DMS 273 (cell line): ENCODE results near the gene AKAP8L.

Source experiments
- DNase-seq: peaks from one replicate; lab custom pipeline; 2025; ENCODE audit not compliant: unreplicated experiment; lab: John Stamatoyannopoulos, UW

AKAP8L gene

DNA sequence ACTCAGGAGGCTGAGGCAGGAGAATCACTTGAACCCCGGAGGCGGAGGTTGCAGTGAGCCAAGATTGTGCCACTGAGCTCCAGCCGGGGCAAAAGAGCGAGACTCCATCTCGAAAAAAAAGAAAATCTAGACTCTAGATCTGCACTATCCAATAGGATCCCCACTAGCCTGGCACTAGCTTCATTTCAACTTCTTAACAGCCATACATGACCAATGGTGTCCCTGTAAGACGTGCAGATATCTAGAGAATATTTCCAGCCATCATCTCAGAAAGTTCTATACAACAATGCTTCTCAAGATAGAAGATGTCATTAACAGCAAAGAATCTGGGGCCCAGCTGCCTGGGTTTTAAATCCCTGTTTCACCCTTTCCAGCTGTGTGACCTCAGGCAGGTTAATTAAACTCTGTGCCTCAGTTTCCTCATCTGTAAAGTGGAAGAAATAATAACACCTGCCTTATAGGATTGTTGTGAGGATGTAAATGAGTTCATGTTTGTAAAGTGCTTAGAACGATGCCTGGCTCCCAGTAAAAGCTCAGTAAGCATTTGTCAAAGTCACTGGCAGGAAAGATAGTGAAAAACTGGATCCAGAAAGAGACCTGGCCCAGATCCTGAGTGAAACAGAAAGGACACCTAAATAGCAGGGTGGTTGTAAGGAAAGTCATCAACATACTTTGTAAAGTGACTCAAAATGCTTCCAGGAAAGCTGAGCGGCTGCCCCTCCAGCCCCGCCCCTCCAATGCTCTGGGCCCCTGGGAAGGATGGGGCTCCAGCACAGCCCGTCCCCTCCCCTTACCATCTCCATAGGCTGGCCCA, 17.4 kb upstream of the AKAP8L start:
- DNase-seq, result no peak

DNA sequence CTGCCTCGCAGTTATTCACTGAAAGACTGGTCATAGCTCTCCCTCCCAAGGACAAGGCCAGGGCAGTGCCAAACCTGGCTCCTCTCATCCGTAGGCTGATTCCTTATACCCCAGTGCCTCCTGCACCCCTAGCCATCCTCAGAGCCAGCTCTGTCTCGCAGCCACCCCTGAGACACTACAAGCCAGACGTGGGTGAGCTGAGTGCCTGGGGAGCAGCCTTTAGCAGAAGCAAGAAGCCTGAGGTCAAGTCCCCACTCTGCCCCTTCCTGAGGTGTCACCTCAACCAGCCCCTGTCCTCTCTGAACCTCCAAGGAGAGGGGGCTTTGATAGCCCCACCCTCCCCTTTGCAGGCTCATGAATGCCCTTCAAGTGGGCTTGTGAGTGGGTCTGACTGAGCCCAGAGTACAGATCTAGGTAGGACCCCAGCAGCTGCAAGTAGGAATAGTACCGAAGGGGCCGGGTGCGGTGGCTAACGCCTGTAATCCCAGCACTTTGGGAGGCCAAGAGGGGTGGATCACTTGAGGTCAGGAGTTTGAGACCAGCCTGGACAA, 14.8 kb upstream of the AKAP8L start:
- no peak for DNase-seq

DNA sequence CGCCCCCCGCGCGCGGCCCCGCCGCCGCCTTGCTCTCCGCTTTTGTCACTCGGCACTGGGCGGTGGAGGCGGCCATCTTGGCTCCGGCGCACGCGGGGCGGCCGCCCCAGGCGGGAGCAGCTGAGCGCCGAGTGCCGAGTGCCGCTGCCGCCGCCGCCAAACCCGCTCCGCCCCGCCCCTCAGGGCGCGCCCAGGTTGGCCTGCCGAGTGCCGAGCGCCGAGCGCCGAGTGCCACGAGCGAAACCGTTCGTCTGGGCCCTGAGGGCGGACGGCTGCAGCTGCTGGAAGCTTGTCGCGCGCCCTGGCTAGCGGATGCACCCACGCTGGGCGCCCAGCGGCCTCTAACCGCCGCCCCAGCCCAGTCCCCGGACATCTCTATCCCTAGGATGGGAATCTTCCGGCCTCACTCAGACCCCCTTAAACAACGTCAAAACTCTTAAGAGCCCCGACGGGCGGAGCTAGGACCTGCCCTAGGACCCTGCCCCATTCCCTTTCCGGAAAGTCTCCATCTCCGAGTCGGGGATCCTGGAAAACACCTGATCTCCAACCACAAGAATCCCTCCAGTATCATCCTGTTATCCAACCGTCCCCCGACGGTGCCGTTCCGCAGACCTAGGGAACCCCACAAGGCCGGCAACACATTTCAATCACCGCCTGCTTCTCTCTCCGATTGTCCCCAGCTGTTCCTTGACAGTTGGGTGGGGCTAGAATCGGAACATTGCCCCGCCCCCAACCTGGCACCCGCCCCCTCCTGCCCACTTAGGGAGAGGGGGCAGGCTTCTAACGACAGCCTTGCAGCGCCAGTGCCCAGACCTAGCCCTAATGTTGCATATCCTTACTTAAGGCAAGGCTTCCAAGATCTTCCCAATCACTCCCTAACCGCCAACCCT, 14.1 kb upstream of the AKAP8L start:
- DNase-seq, result peak; percentile 97

DNA sequence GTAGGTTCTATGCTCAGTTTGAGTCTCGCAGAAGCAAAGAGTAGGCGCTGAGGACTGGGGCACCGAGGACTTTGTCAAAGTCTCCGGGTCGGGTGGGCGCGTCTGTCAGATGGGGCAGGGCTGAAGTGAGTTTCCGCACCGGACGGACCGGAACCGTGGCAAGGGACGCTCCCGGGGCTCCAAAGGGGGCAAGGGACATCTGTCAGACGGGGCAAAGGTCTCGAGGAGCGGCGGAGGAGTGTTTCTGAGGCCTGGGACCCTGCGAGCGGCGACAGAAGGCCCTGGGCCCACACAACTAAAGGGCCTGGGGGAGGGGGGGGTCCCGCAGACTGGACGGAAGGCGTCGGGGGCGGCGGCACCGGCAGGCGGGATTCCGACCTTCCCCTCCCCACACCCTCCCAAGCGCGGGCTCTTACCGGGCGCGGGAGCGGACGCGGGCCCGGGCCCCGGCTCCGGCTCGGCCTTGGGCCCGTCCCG, 13.3 kb upstream of the AKAP8L start:
- peak; percentile 46 for DNase-seq

DNA sequence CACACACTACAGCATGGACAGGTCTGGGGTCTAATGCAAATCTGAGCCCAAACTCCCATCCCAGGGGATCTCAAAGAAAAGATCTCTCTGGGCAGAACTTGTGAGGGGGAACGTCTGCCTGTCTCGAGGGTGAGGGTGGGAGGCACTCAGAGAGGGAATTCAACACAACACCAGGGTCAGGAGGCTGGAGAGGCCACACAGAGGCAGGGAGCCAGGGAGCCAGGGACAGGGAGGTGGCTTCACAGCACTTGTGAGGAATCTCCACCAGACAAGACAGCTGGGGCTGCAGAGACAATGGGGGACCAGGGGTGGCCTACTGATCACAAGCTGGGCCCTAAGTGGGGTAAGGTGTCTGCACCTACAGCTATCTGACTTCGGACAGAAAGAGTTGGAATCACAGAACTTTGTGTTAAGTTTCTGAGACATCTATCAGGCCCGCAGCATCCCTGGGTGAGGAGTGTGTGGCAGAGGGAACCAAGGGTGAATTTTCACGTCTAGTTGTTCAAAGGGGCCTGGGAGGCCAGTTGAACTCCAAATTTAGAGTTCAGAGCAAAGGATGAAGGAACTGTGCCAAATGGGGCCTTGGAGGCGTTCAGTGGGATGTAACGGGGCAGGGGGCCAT, 12.7 kb upstream of the AKAP8L start:
- no peak for DNase-seq

DNA sequence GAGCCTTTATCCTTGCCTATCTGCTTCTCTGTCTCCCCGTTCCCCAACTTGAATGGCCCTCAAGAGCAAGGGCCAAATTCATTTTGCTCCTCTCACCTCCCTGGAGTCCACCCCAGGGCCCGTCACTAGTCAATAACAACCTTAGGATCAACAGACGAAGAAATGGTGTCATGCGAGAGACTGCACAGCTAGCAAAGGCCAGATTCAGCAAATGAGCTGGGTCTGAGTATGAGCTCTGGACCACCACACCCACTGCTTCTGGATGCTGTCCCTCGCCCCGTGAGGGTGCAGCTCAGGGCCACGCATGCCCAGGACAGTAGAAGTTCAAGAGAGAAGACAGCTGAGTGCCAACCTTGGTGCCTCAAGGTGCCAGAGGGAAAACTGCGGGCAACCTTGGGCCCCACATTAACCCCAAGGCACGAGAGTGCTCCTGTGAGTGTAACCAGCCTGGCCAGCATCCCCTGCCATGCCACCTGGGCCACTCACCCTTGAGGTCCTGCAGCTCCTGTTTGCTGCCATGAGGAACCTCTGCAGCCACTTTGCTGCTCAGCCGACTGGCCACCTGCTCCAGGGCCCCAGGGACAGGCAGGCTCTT, 11.8 kb upstream of the AKAP8L start:
- no peak for DNase-seq

DNA sequence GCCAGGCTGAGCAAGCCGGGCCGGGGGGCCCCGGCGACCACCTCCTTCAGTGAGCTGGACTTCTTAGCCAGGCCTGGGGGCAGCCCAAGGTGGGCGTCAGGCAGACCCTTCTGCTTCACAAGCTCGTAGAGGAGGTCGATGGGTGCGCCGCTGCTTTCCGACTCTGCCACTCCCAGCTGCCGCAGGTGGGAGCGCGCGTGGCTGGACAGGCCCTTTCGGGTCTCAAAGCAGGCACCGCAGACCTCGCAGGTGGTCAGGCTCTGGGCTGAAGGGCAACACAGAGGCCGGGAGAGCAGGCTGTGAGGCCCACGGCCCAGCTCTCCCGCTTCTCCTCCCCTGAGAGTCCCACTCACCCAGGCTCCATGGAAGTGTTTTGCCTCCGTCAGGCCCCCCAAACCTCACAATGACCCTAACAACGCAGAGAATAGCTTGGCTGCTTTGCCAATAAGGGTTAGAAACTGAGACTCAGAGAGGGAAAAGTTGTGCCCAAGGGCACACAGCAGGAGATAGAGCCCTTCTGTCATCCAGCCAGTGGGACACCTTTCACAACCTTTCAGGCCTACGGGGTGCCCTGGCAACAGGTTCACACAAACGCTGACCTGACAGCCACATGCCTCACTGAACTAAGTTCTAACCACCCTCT, 11.2 kb upstream of the AKAP8L start:
- DNase-seq, result no peak

DNA sequence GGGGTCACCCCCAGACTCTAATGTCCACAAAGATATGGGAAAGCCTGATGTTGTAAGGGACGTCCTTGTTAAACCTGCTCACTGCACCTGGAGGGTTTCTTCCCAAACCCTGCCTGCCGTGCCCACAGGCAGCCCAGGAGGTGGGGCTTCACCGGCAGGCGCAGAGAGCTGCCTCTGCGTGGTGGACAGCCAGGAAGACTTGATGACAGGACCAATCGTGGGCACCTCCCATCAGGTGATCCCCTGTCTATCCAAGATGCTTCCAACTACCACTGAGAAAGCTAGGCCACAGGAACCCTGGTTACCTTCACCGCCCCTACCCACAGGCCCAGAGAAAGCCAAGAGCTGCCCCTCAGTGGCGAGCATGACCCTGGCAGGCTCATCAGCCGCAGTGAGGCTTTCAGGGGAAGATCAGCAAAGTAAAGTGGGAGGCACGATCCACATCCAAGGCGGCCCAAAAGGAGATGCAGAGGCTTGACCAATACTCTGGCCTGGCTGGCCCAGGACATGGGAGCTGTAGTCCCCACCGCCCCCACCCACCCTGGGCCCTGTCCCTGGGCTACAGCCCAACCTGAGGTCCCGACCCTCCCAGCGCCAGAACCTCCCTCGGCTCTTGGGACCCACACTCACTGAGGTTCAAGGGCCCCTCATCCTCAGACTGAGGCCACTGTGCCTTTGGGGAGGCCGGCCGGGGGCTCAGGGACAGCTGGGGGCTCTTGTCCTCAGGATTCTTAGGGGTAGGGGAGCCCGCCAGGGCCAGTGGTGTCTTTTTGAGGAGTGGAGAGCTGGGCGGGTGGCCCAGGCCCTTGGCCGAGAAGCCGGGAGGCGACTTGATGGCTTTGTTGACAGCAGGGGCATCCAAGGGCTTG, 10.4 kb upstream of the AKAP8L start:
- DNase-seq, result no peak

DNA sequence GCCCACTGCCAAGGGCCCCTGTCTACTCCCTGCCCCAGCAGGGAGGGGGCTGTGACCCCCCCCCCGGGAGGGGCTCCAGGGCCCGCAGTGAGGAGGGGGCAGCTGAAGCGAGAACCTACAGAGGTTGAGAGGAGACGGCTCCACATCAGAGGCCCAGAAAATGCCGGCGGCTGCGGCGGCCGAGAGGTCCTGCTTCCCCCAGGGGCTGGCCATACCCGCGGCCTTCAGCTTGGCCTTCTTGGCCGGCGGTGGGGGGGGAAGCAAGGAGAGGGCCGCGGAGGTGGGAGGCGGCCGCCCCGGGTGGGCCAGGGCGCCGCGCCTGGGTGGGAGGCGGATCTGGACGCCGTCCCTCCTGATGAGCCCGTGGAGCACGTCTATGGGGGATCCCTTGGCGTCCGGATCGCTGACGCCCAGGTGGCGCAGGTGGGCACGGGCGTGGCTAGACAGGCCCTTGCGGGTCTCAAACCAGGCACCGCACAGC, 9.2 kb upstream of the AKAP8L start:
- no peak for DNase-seq

DNA sequence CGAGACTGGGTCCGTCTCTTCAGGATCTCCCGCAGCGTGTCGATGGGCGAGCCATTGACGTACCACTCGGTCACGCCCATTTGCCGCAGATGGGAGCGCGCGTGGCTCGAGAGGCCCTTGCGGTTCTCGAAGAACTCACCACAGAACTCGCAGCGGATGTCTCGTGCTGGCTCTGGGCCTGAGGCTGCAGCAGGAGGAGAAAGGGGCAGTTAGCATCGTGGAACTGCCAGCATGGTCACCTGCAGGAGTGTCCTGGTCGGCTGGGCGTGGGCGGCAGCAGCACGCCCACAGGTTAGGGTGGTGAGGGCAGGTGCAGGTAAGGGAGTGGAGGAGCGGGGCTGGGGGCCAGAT, 8.5 kb upstream of the AKAP8L start:
- no peak for DNase-seq

DNA sequence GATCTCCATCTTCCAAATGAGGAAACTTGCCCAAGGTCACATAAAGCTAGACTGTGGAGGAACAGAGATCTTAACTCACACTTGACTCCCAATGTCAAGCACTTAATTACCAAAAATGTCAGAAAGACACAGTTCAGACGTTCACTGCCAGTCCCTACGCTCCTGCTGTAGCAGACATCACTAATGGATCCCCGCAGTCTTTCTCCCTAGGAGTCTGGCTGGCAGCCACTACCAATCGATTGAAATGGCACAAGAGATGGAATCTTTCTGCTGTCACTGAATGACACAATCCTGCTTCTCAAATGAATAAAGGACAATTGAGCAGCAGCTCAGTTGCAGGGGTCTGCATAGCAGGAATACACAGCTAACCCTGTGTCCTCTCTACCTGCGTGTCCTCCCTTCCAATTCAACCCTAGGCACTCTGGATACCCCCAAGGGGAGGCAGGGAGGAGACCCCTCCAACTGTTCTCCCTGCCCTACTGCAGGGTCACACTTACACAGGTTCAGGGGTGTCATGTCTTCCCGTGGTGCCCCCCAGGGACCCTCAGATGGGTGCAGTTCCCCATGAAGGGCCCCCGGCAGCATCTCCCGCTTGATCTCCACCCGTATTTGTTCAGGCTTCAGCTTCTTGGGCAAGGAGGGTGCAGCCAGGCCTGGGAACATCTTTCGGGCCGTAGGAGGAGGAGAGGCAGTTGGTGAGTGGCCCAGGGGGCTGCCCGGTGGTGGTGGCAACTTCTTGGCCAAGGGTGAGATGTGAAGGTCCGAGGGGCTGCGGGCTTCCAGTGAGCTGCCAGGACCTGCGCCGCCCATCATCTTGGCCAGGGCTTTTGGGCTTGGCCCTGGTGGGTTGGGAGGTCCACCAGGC, 7.9 kb upstream of the AKAP8L start:
- peak; percentile 39 for DNase-seq

DNA sequence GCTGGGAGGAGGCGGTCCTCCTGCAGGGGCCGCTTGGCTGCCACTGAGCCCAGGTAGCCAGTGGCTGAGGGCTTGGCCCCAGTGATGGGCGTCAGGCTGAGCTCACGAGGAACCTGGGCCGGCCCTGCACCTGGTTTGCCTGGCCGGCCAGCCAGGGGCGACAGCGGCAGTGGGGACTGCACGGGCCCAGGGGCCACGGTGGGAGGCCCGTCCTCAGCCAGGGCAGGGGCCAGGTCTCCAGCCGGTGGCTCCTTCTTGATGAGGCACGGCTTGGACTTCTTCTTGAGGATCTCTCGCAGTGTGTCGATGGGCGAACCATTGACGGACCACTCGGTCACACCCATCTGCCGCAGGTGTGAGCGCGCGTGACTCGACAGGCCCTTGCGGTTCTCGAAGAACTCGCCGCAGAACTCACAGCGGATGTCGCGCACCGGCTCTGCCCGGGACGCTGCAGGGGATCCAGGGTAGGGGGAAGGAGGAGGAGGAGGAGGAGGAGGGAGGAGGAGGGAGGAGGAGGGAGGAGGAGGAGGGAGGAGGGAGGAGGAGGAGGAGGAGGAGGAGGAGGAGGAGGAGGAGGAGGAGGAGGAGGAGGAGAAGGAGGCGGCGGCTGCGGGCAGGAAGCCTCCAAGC, 6.6 kb upstream of the AKAP8L start:
- no peak for DNase-seq

DNA sequence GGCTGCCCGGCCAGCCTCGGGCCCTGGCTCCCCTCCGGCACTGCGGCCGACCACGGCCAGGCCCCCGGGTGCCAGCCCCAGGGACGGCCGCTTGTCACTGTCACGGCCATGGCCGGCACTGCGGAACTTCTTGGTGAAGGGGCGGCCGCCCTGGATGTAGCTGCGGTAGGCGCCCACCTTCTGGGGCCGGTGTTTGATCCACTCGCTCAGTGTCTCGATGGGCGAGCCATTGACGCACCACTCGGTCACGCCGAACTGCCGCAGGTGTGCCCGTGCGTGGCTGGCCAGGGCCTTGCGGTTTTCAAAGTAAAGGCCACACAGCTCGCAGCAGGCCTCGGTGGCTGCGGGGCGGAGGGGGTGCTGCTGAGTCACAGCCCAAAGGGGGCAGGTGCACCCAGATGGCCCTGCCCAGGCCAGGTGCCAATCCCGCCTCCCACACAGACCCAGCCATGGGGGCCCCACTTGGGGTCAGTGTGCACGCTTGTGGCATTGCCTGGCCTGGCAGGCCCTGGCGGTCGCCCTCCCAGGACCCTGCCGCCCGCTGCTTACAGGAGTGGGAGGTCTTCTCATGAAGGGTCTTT, 6.0 kb upstream of the AKAP8L start:
- DNase-seq, result no peak

DNA sequence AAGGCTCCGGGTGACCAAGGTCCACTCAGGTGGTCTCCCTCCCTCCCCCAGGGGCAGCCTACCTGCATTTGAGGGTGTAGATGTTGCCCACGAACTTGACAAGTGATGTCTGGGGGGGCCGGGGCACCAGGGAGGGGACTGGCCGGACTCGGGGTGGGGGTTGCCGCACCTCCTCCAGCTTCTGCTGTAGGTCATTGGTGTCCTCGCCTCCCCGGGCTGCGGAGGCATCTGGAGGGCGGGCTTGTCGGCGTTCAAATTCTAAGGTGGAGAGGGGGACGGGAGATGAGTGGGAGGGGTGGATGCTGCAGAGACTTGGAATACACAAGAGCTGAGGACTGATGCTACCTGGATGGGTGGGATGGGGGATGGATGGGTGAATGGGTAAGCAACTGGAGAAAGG, 5.3 kb upstream of the AKAP8L start:
- DNase-seq, result no peak

DNA sequence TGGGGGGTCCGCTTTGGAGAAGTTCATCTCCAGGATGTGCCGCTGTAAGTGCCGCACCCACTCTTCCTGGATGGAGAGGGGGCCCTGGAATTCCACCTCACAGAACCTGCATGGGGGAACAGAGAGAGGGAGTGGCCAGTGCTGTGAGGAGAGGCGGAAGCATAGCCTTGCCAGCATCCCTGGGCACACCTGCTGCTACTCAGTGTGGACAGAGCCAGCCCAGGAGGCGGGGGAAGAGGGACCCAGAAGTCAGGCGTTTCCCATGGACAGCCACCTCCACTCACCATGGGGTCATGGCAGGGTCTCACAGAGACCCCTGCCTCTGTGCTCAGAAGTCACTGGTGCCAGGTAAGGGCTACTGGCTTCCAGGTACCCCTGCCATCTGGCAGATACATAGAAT, 4.3 kb upstream of the AKAP8L start:
- no peak for DNase-seq

DNA sequence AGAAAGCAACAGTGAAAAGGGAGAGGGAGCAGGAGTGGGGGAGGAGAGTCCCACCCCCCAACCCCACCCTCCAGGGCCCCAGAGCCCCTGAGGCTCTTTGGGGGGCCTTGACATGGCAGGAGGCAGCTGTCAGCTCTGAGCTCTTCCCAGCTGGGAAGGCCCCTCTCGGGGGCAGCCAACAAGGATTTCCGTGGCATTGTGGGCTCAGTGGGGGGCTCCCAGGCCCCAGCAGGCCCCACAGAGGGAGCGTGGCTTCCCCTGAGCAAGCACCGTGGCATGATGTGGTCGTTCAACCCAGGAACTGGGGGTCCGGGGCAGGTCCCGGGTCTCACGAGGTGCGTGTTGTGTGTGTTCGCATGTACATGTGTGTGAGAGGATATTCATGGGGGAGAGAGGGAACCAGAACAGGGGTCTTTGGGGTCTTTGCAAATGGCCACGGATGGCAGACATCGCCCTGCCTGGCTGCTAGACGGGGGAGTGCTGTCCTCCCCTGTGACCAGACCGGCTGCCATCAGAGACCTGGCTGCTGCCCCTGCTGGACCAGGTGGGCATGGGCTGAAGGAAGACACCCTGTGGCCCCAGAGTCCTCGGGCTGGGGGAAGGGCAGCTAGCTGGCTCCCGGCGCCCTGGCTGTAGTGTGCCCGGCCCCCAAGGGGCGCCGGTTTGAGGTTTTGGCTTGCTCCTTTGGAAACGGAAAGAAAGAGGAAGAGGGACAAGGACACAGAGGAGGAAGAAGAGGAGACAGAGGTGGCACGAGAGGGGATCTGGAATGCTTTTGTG, 3.7 kb upstream of the AKAP8L start:
- DNase-seq, result no peak

DNA sequence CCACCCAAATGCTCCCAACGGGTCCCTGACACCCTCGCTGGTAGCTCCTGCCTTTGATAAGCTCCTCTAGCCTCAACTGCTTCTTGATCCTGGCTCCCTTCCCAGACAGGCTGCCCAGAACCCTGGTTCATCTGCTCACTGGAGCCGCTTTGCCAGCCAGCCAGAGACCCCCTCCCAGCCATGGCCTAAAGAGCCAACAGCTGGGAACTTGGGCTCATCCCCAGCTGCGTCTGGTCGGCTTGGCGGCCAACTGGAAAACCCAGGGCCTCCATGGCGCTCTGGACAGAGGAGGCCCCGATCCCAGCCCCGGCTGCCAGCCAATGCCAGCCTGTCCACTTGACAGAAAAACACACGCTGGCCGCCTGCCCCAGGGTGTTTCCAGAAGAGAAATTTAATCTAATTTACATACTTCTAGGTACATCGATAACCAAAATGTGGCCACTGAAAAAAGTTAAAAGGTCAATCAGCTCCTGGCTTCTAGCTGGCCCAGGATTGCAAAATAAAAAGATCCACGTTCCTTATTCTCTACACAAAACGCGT, 3.0 kb upstream of the AKAP8L start:
- DNase-seq, result peak; percentile 94
